OCI-LY3 (cell line): ENCODE data around the gene CASP9.

Experiments used
- H2AFZ ChIP-seq: fragments of 200-600, 300-600 bp; shearing (Covaris generic); 2 replicates; pipeline ENCODE4 v1.6.0; 2014; ENCODE audit warnings: antibody characterized with exemption, low read depth, low read length
- H3K27ac ChIP-seq: fragments of 200-600, 300-600 bp; sonication (generic); 2 replicates; pipeline ENCODE4 v1.5.1; 2014; ENCODE audit warnings: mild to moderate bottlenecking, low read length, moderate library complexity, mixed read lengths
- H3K27me3 ChIP-seq: fragments of 200-600, 300-600 bp; sonication (generic); 2 replicates; pipeline ENCODE4 v1.6.1; 2014; ENCODE audit warnings: low read depth, low read length, mixed read lengths
- H3K36me3 ChIP-seq: fragments of 200-600, 300-600 bp; sonication (generic); replicated peaks from 2 replicates; pipeline ENCODE3; 2014; ENCODE audit warnings: low read depth, low read length, mixed read lengths
- H3K4me1 ChIP-seq: fragments of 300-600, 200-600 bp; sonication (generic); 2 replicates; pipeline ENCODE4 v1.6.1; 2014; ENCODE audit warnings: low read length, mixed read lengths
- H3K4me2 ChIP-seq: fragments of 200-600, 300-600 bp; sonication (generic); 2 replicates; pipeline ENCODE4 v1.6.1; 2014; ENCODE audit warnings: low read length, mixed read lengths
- H3K4me3 ChIP-seq: fragments of 300-600, 200-600 bp; sonication (generic); 2 replicates; pipeline ENCODE4 v1.5.1; 2014; ENCODE audit warnings: antibody characterized with exemption, mild to moderate bottlenecking, low read length, moderate library complexity
- H3K79me2 ChIP-seq: fragments of 300-600, 200-600 bp; shearing (Covaris generic); 2 replicates; pipeline ENCODE4 v1.6.1; 2014; ENCODE audit warnings: mild to moderate bottlenecking, low read length, mixed read lengths
- H3K9ac ChIP-seq: fragments of 300-600, 200-600 bp; shearing (Covaris generic); 2 replicates; pipeline ENCODE4 v1.6.0; 2014; ENCODE audit warnings: mild to moderate bottlenecking, low read length, moderate library complexity
- H3K9me3 ChIP-seq: fragments of 200-600, 300-600 bp; shearing (Covaris generic); 2 replicates; pipeline ENCODE4 v1.6.1; 2014; ENCODE audit warnings: low read length, mixed read lengths; ENCODE audit not compliant: insufficient read depth
- H4K20me1 ChIP-seq: fragments of 200-600, 300-600 bp; sonication (generic); 2 replicates; pipeline ENCODE4 v1.6.1; 2016; ENCODE audit warnings: low read length, mixed read lengths; ENCODE audit not compliant: insufficient read depth
- EZH2phosphoT487 ChIP-seq: fragments of 200-600 bp; shearing (Covaris generic); IDR thresholded peaks from 2 replicates; pipeline ENCODE4 v1.6.1; 2018; ENCODE audit warnings: antibody characterized with exemption, mixed run types, low read depth
- TF ChIP-seq, protein P1 (sequence below): fragments of 200-600, 300-600 bp; sonication (generic); IDR thresholded peaks from 2 replicates; pipeline ENCODE4 v1.5.1; 2014; ENCODE audit warnings: antibody characterized with exemption, low read length, low read depth

Gene CASP9

DNA sequence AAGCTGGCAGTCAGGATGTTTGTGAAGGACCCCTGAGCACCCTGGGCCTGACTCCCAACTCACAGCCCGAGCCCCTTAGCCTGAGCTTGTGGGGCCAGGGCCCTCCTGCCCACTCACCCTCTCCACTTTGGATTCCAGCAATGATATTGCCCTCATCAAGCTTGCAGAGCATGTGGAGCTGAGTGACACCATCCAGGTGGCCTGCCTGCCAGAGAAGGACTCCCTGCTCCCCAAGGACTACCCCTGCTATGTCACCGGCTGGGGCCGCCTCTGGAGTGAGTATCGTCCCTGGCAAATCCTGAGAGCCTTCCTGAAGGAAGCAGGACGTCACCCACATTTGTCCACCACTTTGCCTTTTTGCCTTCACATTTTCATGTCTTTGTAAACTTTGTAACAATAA, 80.7 kb downstream of the CASP9 start:
- TF ChIP-seq EZH2phosphoT487: no peak
- TF ChIP-seq, protein P1, sequence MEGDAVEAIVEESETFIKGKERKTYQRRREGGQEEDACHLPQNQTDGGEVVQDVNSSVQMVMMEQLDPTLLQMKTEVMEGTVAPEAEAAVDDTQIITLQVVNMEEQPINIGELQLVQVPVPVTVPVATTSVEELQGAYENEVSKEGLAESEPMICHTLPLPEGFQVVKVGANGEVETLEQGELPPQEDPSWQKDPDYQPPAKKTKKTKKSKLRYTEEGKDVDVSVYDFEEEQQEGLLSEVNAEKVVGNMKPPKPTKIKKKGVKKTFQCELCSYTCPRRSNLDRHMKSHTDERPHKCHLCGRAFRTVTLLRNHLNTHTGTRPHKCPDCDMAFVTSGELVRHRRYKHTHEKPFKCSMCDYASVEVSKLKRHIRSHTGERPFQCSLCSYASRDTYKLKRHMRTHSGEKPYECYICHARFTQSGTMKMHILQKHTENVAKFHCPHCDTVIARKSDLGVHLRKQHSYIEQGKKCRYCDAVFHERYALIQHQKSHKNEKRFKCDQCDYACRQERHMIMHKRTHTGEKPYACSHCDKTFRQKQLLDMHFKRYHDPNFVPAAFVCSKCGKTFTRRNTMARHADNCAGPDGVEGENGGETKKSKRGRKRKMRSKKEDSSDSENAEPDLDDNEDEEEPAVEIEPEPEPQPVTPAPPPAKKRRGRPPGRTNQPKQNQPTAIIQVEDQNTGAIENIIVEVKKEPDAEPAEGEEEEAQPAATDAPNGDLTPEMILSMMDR: no peak
- Histone ChIP-seq H3K9me3 (no peaks in the 10 kb centered on the region), H3K9ac (no peak overlapping the region), H3K36me3 (no peaks in the 10 kb centered on the region), H3K27me3 (no peaks in the 10 kb centered on the region), H3K4me3 (no peak overlapping the region), H2AFZ (no peak overlapping the region), H3K4me1 (peaks cover 7% of the 10 kb centered on the region), H4K20me1 (no peaks in the 10 kb centered on the region), H3K27ac (no peak overlapping the region), H3K4me2 (no peak overlapping the region), H3K79me2 (no peaks in the 10 kb centered on the region)

- no peaks in the 10 kb centered on the region for H3K79me2 ChIP-seq
- TF ChIP-seq, protein P1: no peak
- no peak for TF ChIP-seq EZH2phosphoT487
- no peak overlapping the region for H2AFZ ChIP-seq
- no peak overlapping the region for H3K27ac ChIP-seq
- H3K9me3 ChIP-seq: no peaks in the 10 kb centered on the region
- H3K4me3 ChIP-seq: no peak overlapping the region
- no peak overlapping the region for H3K9ac ChIP-seq
- H3K4me1 ChIP-seq: peaks cover 11% of the 10 kb centered on the region
- no peak overlapping the region for H3K4me2 ChIP-seq
- no peaks in the 10 kb centered on the region for H4K20me1 ChIP-seq
- H3K36me3 ChIP-seq: no peaks in the 10 kb centered on the region
- H3K27me3 ChIP-seq: no peaks in the 10 kb centered on the region
These were observed 81.3 kb downstream of the CASP9 start for GRCh38 chr1:15442759-15443158.

- H2AFZ ChIP-seq: no peak overlapping the region
These were observed 81.9 kb downstream of the CASP9 start for GRCh38 chr1:15442119-15442518.

More at GRCh38 chr1:15442119-15442518, 81.9 kb downstream of the CASP9 start:
- Histone ChIP-seq H3K27me3 (no peaks in the 10 kb centered on the region), H4K20me1 (no peaks in the 10 kb centered on the region), H3K4me2 (no peak overlapping the region), H3K9me3 (no peaks in the 10 kb centered on the region), H3K79me2 (no peaks in the 10 kb centered on the region), H3K36me3 (no peaks in the 10 kb centered on the region), H3K4me3 (no peak overlapping the region), H3K9ac (no peak overlapping the region), H3K4me1 (peaks cover 11% of the 10 kb centered on the region), H3K27ac (no peak overlapping the region)
- TF ChIP-seq, protein P1: no peak
- TF ChIP-seq EZH2phosphoT487: no peak
